Activated T-cell treated with anti-CD3 and anti-CD28 coated beads, Interleukin-2, amount 50 U/mL, for 72 hours (primary cell): ENCODE data around the gene HINT3. TPM values are rescaled to one million over a fixed set of nuclear protein-coding genes. Genes with fewer than 3 reads are reported as not detected.

ENCODE experiments used
- ATAC-seq, 2 donors: fragments of 150-1000 bp; cut with Tn5 transposase; replicated peaks in 1 of 2; 2 replicates each; pipeline ENCODE4 v1.10.0; 2021; ENCODE audit warnings: moderate library complexity in 2 of 2, mild to moderate bottlenecking in 1 of 2
- DNase-seq, 2 donors: peaks; one replicate each; pipeline ENCODE4 v3.0.0; 2021 to 2022; ENCODE audit warnings: mixed read lengths in 1 of 2
- H3K27ac Mint-ChIP-seq: one replicate; pipeline ENCODE4 v1.8.0; 2022; ENCODE audit warnings: mild to moderate bottlenecking, moderate library complexity, mixed read lengths
- H3K27me3 Mint-ChIP-seq: one replicate; pipeline ENCODE4 v1.8.0; 2022; ENCODE audit warnings: low read depth, mixed read lengths
- H3K36me3 Mint-ChIP-seq, 2 donors: one replicate each; pipeline ENCODE4 v1.8.0; 2022; ENCODE audit warnings: mixed read lengths in 2 of 2, mild to moderate bottlenecking in 1 of 2; ENCODE audit not compliant: insufficient read depth in 2 of 2
- H3K4me1 Mint-ChIP-seq: one replicate; pipeline ENCODE4 v1.8.0; 2022; ENCODE audit warnings: low read depth, mixed read lengths
- H3K4me3 Mint-ChIP-seq, 2 donors: one replicate each; pipeline ENCODE4 v1.8.0; 2022; ENCODE audit warnings: mild to moderate bottlenecking in 2 of 2, mixed read lengths in 2 of 2, moderate library complexity in 2 of 2
- H3K9me3 Mint-ChIP-seq, 2 donors: one replicate each; pipeline ENCODE4 v1.8.0; 2022; ENCODE audit warnings: mixed read lengths in 2 of 2
- total RNA-seq, 2 donors: library from RNA; stranded (reverse); gene quantifications; one replicate each; pipeline ENCODE4 v1.2.3, GENCODE V29; 2022

The HINT3 gene
- total RNA-seq, 2 donors from 2014 or later = 15.2 to 19.3 TPM

DNA sequence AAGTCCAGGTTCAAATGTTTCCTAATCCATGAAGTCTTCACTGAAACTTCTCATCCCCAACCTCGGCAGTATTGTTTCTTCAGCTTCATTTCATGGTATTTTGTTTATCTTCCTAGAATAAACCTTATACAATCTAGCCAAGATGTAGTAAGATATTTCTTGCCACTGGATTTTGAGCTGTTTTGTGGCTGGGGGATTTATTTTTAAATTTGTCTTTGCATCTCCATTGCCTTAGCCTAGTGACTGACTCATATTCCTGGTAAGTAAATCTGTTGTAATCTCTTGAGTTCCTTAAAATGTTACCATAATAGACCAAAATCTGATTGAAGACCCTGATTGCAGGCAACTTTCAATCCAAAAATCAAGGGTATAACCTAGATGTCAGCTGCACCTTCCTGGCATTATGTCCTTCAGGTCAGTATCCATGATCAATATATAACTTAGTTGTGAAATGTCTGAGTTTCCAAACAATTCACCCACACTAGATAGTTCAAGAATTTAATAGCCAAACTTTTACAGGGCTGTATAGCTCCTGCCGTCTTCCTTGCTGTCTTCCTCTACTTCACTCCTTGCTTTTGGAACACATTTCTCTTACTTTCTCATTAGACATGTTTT is 25.1 kb downstream of the HINT3 start:
- Mint-ChIP-seq H3K9me3 (no peaks in the 10 kb centered on the region), H3K36me3 (no peaks in the 10 kb centered on the region), H3K27me3 (no peaks in the 10 kb centered on the region), H3K4me1 (no peaks in the 10 kb centered on the region), H3K4me3 (no peak overlapping the region), H3K27ac (no peak overlapping the region)
- no peak for DNase-seq
- ATAC-seq = no peak

DNA sequence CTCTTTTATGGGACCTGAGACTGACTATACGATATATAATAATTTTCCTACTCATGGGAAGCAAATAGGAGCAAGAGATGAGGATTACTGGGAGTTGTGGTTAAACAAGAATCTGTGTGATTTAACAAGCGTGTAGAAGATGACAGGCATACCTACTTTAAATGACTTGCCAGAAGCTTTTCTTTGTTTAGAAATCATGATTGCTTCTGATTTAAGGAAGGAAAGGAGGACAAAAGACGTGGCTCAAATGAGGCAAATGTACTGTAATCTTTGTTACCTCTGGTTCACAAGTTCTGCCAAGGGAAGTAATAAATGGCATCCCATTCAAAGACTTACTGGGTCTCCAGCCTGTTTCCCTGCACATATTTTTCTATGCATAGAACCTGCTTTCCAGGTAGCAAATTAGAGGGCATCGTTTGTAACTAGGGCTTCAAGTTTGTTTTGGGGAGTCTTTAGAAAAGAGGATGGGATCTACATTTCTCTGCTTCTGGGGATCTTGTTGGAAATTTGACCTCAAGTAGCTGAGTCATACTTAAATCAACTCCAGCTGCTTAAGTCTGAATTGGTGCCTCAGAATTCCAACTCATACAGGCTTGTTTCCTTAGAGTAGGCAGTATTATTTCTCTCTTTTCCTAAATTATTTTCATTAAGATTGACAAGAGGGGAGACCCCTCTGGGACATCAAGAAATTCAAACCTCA is 26.8 kb downstream of the HINT3 start:
- no peaks in the 10 kb centered on the region for H3K36me3 Mint-ChIP-seq
- ATAC-seq = no peak
- no peak for DNase-seq
- H3K27ac Mint-ChIP-seq = no peak overlapping the region
- H3K9me3 Mint-ChIP-seq = no peaks in the 10 kb centered on the region
- H3K4me1 Mint-ChIP-seq = no peaks in the 10 kb centered on the region
- no peak overlapping the region for H3K4me3 Mint-ChIP-seq
- no peaks in the 10 kb centered on the region for H3K27me3 Mint-ChIP-seq

DNA sequence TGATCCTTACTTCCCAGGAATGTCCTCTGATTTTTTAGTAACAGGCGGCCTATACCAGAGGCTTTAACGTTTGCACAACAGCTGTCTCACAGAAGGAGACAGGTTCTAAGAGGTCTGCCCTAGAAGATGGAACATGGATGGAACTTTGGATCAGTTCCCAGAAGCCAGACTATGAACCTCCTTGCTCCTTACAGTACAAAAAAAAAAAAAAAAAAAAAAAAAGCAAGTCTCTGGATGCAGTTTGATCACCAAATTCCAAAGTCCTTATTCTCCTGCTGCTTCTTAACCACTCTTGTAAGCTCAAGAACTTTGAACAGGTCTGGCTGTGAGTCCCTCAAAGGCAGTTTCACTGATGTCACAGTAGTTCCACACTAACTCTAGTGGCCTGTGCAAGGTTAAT is 27.7 kb downstream of the HINT3 start:
- H3K4me1 Mint-ChIP-seq = no peaks in the 10 kb centered on the region
- H3K27ac Mint-ChIP-seq = no peak overlapping the region
- no peaks in the 10 kb centered on the region for H3K9me3 Mint-ChIP-seq
- H3K4me3 Mint-ChIP-seq = no peak overlapping the region
- H3K36me3 Mint-ChIP-seq = no peaks in the 10 kb centered on the region
- DNase-seq (no peak), ATAC-seq (no peak)
- H3K27me3 Mint-ChIP-seq = no peaks in the 10 kb centered on the region

DNA sequence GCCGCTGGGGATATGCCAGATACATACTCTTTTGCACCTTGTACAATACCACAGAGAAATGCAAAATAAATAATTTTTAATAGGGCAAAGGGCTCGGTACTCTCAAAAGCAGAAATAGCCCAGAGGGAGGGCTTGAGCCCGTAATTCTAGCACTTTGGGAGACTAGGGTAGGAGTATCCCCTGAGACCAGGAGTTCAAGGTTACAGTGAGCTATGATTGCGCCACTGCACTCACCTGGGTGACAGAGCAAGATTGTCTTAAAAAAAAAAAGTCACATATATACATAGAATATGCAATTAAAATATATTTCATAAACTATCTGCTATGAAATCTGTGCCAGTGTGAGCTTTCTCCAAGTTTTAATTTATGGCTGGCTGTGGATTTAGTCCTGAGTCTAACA is 29.0 kb downstream of the HINT3 start:
- DNase-seq (no peak), ATAC-seq (no peak)
- Mint-ChIP-seq H3K9me3 (no peaks in the 10 kb centered on the region), H3K27me3 (no peaks in the 10 kb centered on the region), H3K36me3 (no peaks in the 10 kb centered on the region), H3K4me3 (peak overlapping the region; percentile 11 to 14), H3K4me1 (no peaks in the 10 kb centered on the region), H3K27ac (no peak overlapping the region)

DNA sequence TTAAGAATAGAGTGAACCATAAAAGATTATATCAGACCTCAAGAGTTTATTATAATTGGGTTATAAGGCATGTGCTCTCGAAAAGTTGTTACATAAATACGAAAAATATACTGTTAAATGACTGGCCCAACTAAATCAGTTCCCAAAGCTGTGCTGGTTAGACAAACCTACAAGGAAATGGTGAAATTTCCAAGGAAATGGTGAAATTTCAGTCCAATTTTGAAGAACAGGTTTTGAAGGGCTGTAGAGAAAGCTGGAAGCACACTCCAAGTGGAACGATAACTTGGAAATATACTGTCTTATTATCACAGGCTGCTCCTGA is 29.4 kb downstream of the HINT3 start:
- no peak for DNase-seq
- ATAC-seq = no peak

DNA sequence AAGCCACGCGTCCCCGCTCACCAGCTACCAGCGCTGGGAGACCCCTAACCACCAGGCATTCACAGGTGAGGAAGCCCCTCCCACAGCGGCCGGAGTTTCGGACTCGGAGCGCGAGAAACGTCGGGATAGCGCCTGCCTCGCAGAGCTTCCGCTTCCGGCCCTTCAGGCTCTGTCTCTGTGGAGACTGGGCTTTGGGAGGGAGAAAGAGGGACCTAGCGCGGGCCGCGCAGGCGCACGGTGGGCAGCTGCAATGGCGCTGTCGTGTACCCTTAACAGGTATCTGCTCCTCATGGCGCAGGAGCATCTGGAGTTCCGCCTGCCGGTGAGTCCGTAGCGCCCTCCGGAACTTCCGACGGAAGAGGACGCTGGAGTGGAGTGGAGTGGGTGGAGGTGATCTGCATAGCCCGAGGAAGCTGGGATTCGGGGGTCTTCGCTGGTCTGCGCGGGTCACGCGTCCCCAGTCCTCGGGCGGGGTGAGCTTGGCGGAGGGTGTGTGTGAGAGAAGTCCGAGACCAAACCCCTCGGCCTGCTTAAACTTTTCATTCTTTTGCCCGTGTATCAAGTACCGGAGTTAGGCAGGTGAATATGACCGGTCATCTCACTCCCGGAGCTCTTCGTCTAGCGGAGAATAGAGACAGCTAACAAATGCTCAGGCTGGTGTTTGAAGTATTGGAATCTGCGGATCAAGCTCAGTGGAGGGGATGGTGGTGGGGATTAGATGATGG is 29.9 kb downstream of the HINT3 start, which contains the start of gene TRMT11:
TSS of gene TRMT11 (plus strand) at position 240 of the 725 bp plus-strand sequence. CDS start at position 251, 11 bp downstream.
- H3K27ac Mint-ChIP-seq = no peak within 1 kb of the TSS
- peak within 1 kb of the TSS; percentile 11 to 14 for H3K4me3 Mint-ChIP-seq
- peaks cover 1% of the 10 kb centered on the region for H3K4me1 Mint-ChIP-seq

More for the DNA sequence above, 29.4 kb downstream of the HINT3 start:
- Mint-ChIP-seq H3K27ac (no peak overlapping the region), H3K9me3 (no peaks in the 10 kb centered on the region), H3K27me3 (no peaks in the 10 kb centered on the region), H3K4me3 (no peak overlapping the region), H3K4me1 (no peaks in the 10 kb centered on the region), H3K36me3 (no peaks in the 10 kb centered on the region)

DNA sequence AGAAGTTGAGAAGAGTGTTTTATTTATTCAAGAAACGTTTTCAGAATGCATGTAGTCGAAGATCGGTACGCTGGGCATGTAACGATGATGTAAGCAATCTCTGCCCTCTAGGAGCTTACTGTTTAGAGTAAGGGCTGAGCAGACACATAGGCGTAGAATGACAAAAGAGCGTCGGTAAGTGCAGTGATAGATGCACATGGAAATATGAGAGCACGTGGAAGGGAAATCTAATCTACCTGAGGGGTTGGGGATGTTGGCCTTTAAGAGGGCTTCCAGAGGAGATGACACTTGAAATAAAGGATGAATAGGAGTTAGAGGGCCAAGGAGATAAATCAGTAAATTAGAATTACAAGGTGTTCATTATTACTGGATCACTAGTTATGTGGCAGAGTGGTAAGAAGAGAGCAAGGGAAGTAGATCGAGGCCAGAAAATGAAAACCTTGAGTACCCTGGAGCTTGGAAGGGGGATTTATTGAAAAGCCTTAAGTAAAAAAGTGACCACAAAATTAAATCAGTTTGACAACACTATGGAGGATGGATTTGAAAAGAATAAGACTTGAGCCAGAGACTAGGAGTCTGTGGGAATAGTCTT is 30.6 kb downstream of the HINT3 start:
- DNase-seq (no peak), ATAC-seq (peak; percentile 39 to 50)
- Mint-ChIP-seq H3K27me3 (no peaks in the 10 kb centered on the region), H3K4me1 (peaks cover 8% of the 10 kb centered on the region), H3K9me3 (no peaks in the 10 kb centered on the region), H3K36me3 (no peaks in the 10 kb centered on the region), H3K27ac (no peak overlapping the region), H3K4me3 (no peak overlapping the region)

More for the DNA sequence above, 29.9 kb downstream of the HINT3 start, which contains the start of gene TRMT11:
- no peaks in the 10 kb centered on the region for H3K27me3 Mint-ChIP-seq
- DNase-seq = peak; percentile 84 to 89
- no peaks in the 10 kb centered on the region for H3K36me3 Mint-ChIP-seq
- peak; percentile 98 to 99 for ATAC-seq
- H3K9me3 Mint-ChIP-seq = no peaks in the 10 kb centered on the region

DNA sequence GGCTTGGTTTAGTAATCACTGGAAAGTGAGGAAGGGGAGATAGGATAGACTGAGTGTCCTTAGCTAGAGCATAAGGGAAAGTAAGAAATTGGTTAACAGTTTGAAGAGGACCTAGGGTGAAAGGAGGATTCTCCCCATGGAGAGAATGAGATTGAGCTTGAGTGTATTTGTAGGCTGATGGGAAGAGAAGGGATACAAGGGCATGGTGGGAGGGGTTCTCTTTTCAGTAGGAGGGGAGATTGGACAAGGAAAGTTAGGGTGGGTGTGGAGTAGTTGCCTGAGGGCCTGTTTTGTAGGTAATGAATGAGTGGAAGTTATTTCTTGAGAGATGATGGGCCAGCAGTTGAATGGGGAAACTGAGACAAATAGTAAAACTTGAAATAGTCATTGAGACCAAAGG is 31.7 kb downstream of the HINT3 start:
- DNase-seq (no peak), ATAC-seq (no peak)
- no peaks in the 10 kb centered on the region for H3K27me3 Mint-ChIP-seq
- H3K4me3 Mint-ChIP-seq = no peak overlapping the region
- H3K27ac Mint-ChIP-seq = no peak overlapping the region
- H3K4me1 Mint-ChIP-seq = peaks cover 20% of the 10 kb centered on the region
- H3K9me3 Mint-ChIP-seq = no peaks in the 10 kb centered on the region
- no peaks in the 10 kb centered on the region for H3K36me3 Mint-ChIP-seq

DNA sequence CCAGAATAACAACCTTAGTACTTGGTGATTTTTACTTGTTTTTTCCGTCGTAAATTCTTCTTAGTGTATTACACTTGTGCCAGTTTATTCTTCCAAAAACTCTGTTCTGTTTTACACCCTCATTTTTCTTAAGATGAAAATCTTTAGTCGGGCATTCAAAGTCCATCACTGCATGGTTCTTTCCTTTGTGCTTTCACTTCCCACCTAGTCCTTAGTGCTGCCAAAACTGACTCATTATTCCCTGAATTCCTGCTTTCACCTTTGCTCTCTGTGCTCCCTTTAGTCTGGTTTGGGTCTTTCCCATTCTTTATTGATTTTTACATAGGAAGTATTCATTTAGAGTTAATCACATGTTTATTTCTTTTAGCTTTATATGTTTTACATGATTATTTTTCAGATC is 33.1 kb downstream of the HINT3 start:
- no peaks in the 10 kb centered on the region for H3K9me3 Mint-ChIP-seq
- H3K36me3 Mint-ChIP-seq = no peaks in the 10 kb centered on the region
- peak overlapping the region in 1 of 2 donors; percentile 29 for H3K4me3 Mint-ChIP-seq
- no peak for ATAC-seq
- peak overlapping the region; percentile 53 for H3K27ac Mint-ChIP-seq
- H3K27me3 Mint-ChIP-seq = no peaks in the 10 kb centered on the region
- no peak for DNase-seq
- peaks cover 27% of the 10 kb centered on the region for H3K4me1 Mint-ChIP-seq

DNA sequence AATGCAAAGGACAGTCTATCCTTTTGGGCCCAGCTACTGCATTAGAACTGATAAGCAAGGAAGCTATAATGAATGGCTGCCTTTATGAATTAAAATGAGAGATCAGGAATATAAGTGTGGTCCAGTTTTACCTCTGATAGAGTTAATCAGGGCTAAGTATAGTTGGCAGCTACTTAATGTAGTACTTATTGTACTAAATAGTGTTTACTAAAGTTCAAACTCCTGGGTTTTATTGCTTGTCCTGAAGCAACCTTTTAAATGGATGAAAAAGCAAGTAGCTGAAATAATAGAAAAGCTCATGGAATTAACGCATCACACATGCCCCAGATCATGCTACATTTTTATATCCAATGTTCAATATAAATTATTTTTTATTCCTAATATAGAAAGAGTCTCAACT is 35.1 kb downstream of the HINT3 start:
- H3K4me1 Mint-ChIP-seq = peaks cover 33% of the 10 kb centered on the region
- H3K27ac Mint-ChIP-seq = no peak overlapping the region
- H3K36me3 Mint-ChIP-seq = peaks cover 0 to 2% of the 10 kb centered on the region in 2 donors
- ATAC-seq (no peak), DNase-seq (no peak)
- H3K9me3 Mint-ChIP-seq = no peaks in the 10 kb centered on the region
- no peaks in the 10 kb centered on the region for H3K27me3 Mint-ChIP-seq
- no peak overlapping the region for H3K4me3 Mint-ChIP-seq

DNA sequence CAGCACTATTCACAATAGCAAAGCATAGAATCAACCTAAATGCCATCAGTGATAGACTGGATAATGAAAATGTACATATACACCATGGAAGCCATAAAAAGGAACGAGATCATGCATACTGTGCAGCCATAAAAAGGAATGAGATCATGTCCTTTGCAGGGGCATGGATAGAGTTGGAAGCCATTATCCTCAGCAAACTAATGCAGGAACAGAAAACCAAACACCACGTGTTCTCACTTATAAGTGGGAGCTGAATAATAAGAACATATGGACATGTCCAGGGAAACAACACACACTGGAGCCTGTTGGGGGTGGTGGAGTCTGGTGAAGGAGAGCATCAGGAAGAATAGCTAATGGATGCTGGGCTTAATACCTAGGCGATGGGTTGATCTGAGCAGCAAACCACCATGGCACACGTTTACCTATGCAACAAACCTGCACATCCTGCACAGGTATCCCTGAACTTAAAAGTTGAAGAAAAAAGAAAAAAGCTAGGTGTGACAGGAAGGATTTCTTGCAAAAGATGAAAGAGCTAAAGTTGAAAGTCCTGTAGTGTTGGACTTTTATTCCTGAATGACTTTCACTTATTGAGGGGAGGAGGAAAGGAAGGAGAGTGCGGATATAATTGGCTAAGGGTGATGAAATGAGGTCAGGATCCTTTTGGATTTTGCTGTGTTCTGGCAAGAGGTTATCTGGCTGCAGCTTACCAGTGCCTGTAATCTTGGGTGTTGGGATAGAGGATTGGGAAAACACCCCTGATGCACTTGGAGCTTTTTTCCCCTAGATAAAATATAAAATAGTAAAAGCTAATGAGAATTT is 38.3 kb downstream of the HINT3 start:
- no peaks in the 10 kb centered on the region for H3K9me3 Mint-ChIP-seq
- no peak overlapping the region for H3K27ac Mint-ChIP-seq
- ATAC-seq = no peak
- peaks cover 1 to 11% of the 10 kb centered on the region in 2 donors for H3K36me3 Mint-ChIP-seq
- H3K27me3 Mint-ChIP-seq = no peaks in the 10 kb centered on the region
- H3K4me1 Mint-ChIP-seq = peaks cover 33% of the 10 kb centered on the region
- no peak overlapping the region for H3K4me3 Mint-ChIP-seq
- no peak for DNase-seq

DNA sequence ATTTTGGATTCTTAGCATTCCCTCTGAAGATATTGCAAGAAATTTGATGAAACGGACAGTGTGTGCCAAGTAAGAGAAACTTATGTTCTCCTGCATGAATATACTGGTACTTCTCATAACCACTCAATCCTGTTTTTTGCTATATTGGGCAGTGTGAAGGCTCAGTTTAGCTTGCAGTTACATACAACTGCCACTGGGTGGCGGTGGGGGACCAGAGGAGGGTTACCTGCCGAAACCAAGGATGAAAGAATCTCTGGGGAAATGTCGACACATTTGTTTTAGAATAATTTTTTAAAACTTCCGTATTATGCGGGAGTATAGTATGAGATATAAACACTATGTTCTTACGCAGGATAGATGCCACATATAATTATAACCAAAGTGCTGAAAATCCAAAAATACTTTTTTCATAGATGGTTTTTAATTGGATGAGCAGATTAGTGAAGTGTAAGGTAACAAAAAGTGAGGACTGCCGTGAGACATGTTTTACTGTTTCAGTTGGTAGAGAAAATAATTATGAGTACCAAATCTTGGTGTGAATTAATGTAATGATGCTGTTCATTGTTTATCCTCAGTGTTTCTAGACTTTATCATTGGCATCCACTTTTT is 39.5 kb downstream of the HINT3 start:
- H3K4me1 Mint-ChIP-seq = peaks cover 34% of the 10 kb centered on the region
- DNase-seq (peak; percentile 65 to 77), ATAC-seq (peak; percentile 82 to 89)
- H3K4me3 Mint-ChIP-seq = peak overlapping the region; percentile 43 to 65
- no peaks in the 10 kb centered on the region for H3K27me3 Mint-ChIP-seq
- H3K9me3 Mint-ChIP-seq = no peaks in the 10 kb centered on the region
- H3K36me3 Mint-ChIP-seq = peaks cover 1 to 11% of the 10 kb centered on the region in 2 donors
- H3K27ac Mint-ChIP-seq = no peak overlapping the region
